H9 (cell line): ENCODE data around the gene STXBP1. TPM values are rescaled to one million over a fixed set of nuclear protein-coding genes. Genes with fewer than 3 reads are reported as not detected.
A peak's percentile ranks its signal among the peaks of the same experiment; 100 is the strongest.

Experiments used
- DNase-seq: peaks from one replicate; pipeline ENCODE4 v3.0.0-alpha.2; 2017
- H2AFZ ChIP-seq: one replicate; pipeline ENCODE4 v1.6.1; 2013; ENCODE audit warnings: mild to moderate bottlenecking, low read length, control low read depth, moderate library complexity
- H2AK5ac ChIP-seq: 2 replicates; pipeline ENCODE4 v1.6.1; 2013; ENCODE audit warnings: low read length, control low read depth, mixed read lengths; ENCODE audit not compliant: insufficient read length
- H2BK120ac ChIP-seq: one replicate; pipeline ENCODE4 v1.6.1; 2013; ENCODE audit warnings: low read depth, mild to moderate bottlenecking, low read length, control low read depth, inconsistent platforms; ENCODE audit not compliant: poor library complexity, severe bottlenecking
- H2BK12ac ChIP-seq: 2 replicates; pipeline ENCODE4 v1.6.1; 2013; ENCODE audit warnings: low read length, control low read depth, mixed read lengths, low read depth; ENCODE audit not compliant: insufficient read length
- H2BK15ac ChIP-seq: 2 replicates; pipeline ENCODE4 v1.6.1; 2013; ENCODE audit warnings: low read depth, low read length, control low read depth
- H2BK20ac ChIP-seq: one replicate; pipeline ENCODE4 v1.6.1; 2013; ENCODE audit warnings: low read depth, mild to moderate bottlenecking, low read length, control low read depth, inconsistent platforms; ENCODE audit not compliant: poor library complexity, severe bottlenecking
- H2BK5ac ChIP-seq: 2 replicates; pipeline ENCODE4 v1.6.1; 2013; ENCODE audit warnings: low read length, control low read depth, mixed read lengths; ENCODE audit not compliant: insufficient read length
- H3K14ac ChIP-seq: 2 replicates; pipeline ENCODE4 v1.6.1; 2013; ENCODE audit warnings: low read length, control low read depth; ENCODE audit not compliant: insufficient read depth
- H3K18ac ChIP-seq: 2 replicates; pipeline ENCODE4 v1.6.1; 2013; ENCODE audit warnings: low read depth, mild to moderate bottlenecking, mixed read lengths, low read length, control low read depth; ENCODE audit not compliant: insufficient read length
- H3K23ac ChIP-seq: 2 replicates; pipeline ENCODE4 v1.6.1; 2013; ENCODE audit warnings: low read length, control low read depth, mixed read lengths, low read depth; ENCODE audit not compliant: insufficient read length
- H3K23me2 ChIP-seq: 2 replicates; pipeline ENCODE4 v1.6.1; 2013; ENCODE audit warnings: low read depth, mild to moderate bottlenecking, mixed read lengths, low read length, control low read depth; ENCODE audit not compliant: insufficient read length, poor library complexity, severe bottlenecking
- H3K27ac ChIP-seq: 2 replicates; pipeline ENCODE4 v1.5.1; 2013; ENCODE audit warnings: low read length, control low read depth, mixed read lengths, low read depth; ENCODE audit not compliant: insufficient read length
- H3K27me3 ChIP-seq: 2 replicates; pipeline ENCODE4 v1.6.1; 2013; ENCODE audit warnings: low read length, control low read depth, inconsistent platforms; ENCODE audit not compliant: insufficient read depth
- H3K4ac ChIP-seq: 2 replicates; pipeline ENCODE4 v1.6.1; 2013; ENCODE audit warnings: low read depth, mild to moderate bottlenecking, control low read depth, inconsistent platforms, low read length, moderate library complexity
- H3K4me1 ChIP-seq: 2 replicates; pipeline ENCODE4 v1.6.1; 2013; ENCODE audit warnings: low read length, control low read depth, inconsistent platforms; ENCODE audit not compliant: insufficient read depth
- H3K4me2 ChIP-seq: 2 replicates; pipeline ENCODE4 v1.6.1; 2013; ENCODE audit warnings: low read length, control low read depth, mixed read lengths; ENCODE audit not compliant: insufficient read length, insufficient read depth
- H3K56ac ChIP-seq: 2 replicates; pipeline ENCODE4 v1.6.1; 2013; ENCODE audit warnings: low read depth, mild to moderate bottlenecking, mixed read lengths, low read length, control low read depth; ENCODE audit not compliant: insufficient read length
- H3K79me1 ChIP-seq: 2 replicates; pipeline ENCODE4 v1.6.1; 2013; ENCODE audit warnings: low read depth, mild to moderate bottlenecking, moderate library complexity, low read length, control low read depth, inconsistent platforms; ENCODE audit not compliant: insufficient read depth, poor library complexity, severe bottlenecking
- H3K79me2 ChIP-seq: 2 replicates; pipeline ENCODE4 v1.6.1; 2013; ENCODE audit warnings: low read length, control low read depth, inconsistent platforms; ENCODE audit not compliant: insufficient read depth
- H3K9ac ChIP-seq: 2 replicates; pipeline ENCODE4 v1.6.1; 2013; ENCODE audit warnings: low read length, control low read depth, mixed read lengths; ENCODE audit not compliant: insufficient read length; ENCODE audit errors: extremely low read depth
- H3K9me3 ChIP-seq: one replicate; pipeline ENCODE4 v1.6.1; 2013; ENCODE audit warnings: low read depth, low read length, inconsistent platforms; ENCODE audit not compliant: control insufficient read depth
- H3T11ph ChIP-seq: one replicate; pipeline ENCODE4 v1.6.1; 2013; ENCODE audit warnings: mild to moderate bottlenecking, low read length, control low read depth, inconsistent platforms
- H4K20me1 ChIP-seq: one replicate; pipeline ENCODE4 v1.6.1; 2013; ENCODE audit not compliant: control insufficient read depth, insufficient read length, insufficient read depth
- H4K5ac ChIP-seq: 2 replicates; pipeline ENCODE4 v1.6.1; 2013; ENCODE audit warnings: low read depth, mild to moderate bottlenecking, mixed read lengths, low read length, control low read depth; ENCODE audit not compliant: insufficient read length
- H4K8ac ChIP-seq: replicated peaks from 2 replicates; pipeline ENCODE4 v1.6.1; 2013; ENCODE audit warnings: low read length, control low read depth, mixed read lengths, low read depth; ENCODE audit not compliant: insufficient read length
- H4K91ac ChIP-seq: 2 replicates; pipeline ENCODE4 v1.6.1; 2013; ENCODE audit warnings: low read depth, mild to moderate bottlenecking, moderate library complexity, mixed read lengths, low read length, control low read depth; ENCODE audit not compliant: insufficient read length
- H3K27ac Mint-ChIP-seq, 3 experiments: 2 replicates in 2 of 3; 3 replicates in 1 of 3; pipeline ENCODE4 v1.8.0; 2020 to 2021; ENCODE audit warnings: mixed read lengths in 3 of 3, mild to moderate bottlenecking in 1 of 3, moderate library complexity in 1 of 3
- H3K27me3 Mint-ChIP-seq: 2 replicates; pipeline ENCODE4 v1.8.0; 2021; ENCODE audit warnings: low read depth, mild to moderate bottlenecking, moderate library complexity, mixed read lengths
- H3K36me3 Mint-ChIP-seq, 3 experiments: 2 replicates in 2 of 3; 3 replicates in 1 of 3; pipeline ENCODE4 v1.8.0; 2020 to 2021; ENCODE audit warnings: low read depth in 3 of 3, mixed read lengths in 3 of 3; ENCODE audit not compliant: insufficient read depth in 1 of 3
- H3K4me1 Mint-ChIP-seq, 2 experiments: 2 replicates each; pipeline ENCODE4 v1.8.0; 2020; ENCODE audit warnings: mixed read lengths in 2 of 2
- H3K4me3 Mint-ChIP-seq, 2 experiments: 2 replicates in 1 of 2; 3 replicates in 1 of 2; pipeline ENCODE4 v1.8.0; 2020 to 2021; ENCODE audit warnings: mild to moderate bottlenecking in 2 of 2, mixed read lengths in 2 of 2, moderate library complexity in 1 of 2
- H3K9me3 Mint-ChIP-seq, 2 experiments: 2 replicates in 1 of 2; 3 replicates in 1 of 2; pipeline ENCODE4 v1.8.0; 2020; ENCODE audit warnings: mild to moderate bottlenecking in 2 of 2, mixed read lengths in 2 of 2, moderate library complexity in 1 of 2
- WGBS: extraction: QIAGEN DNeasy Blood & Tissue Kit; methylation state at CpG from one replicate; pipeline ENCODE4 v1.1.7; 2013; ENCODE audit warnings: missing lambda C conversion rate, low lambda C conversion rate, mixed read lengths; ENCODE audit not compliant: insufficient read length; ENCODE audit errors: extremely low coverage; 5-methylcytosine and 5-hydroxymethylcytosine counted together
- total RNA-seq: library from RNA; stranded (reverse); gene quantifications from 2 replicates; pipeline ENCODE4 v1.2.1, GENCODE V29; 2021
- TF ChIP-seq, protein P1 (sequence below): fragments of 200-600 bp; sonication (generic); conservative IDR thresholded peaks from 3 replicates; pipeline ENCODE4 v1.8.0; 2021; ENCODE audit warnings: antibody characterized with exemption, mild to moderate bottlenecking

STXBP1 gene
- total RNA-seq, 1 experiment from 2014 or later: 22.3 TPM

GRCh38 chr9:127588740-127589506 lies 23.2 kb upstream of the STXBP1 start:
- Histone ChIP-seq H3K79me2 (no peaks in the 10 kb centered on the region), H2BK5ac (no peak overlapping the region), H2BK120ac (no peak overlapping the region), H3K9me3 (no peaks in the 10 kb centered on the region), H3K27ac (no peak overlapping the region), H2BK15ac (no peak overlapping the region), H3K23me2 (no peaks in the 10 kb centered on the region), H3K23ac (no peak overlapping the region), H3K18ac (no peak overlapping the region), H3K14ac (no peak overlapping the region), H4K20me1 (no peaks in the 10 kb centered on the region), H3K4me2 (no peak overlapping the region), H2BK20ac (no peak overlapping the region), H4K91ac (no peak overlapping the region), H3K79me1 (no peaks in the 10 kb centered on the region), H3T11ph (no peak overlapping the region), H3K4ac (no peak overlapping the region), H4K5ac (no peak overlapping the region), H3K4me1 (peaks cover 2% of the 10 kb centered on the region; the same call in 1 of the 2 replicates), H4K8ac (no peak overlapping the region), H3K9ac (no peak overlapping the region), H3K56ac (no peak overlapping the region), H2AFZ (no peak overlapping the region), H2BK12ac (no peak overlapping the region), H3K27me3 (no peaks in the 10 kb centered on the region), H2AK5ac (no peak overlapping the region)
- WGBS: no CpG with 5 or more reads among the region's 5 CpGs
- peak; percentile 66 for DNase-seq
- peaks cover 9 to 19% of the 10 kb centered on the region in 2 experiments for H3K4me1 Mint-ChIP-seq
- H3K9me3 Mint-ChIP-seq: no peaks in the 10 kb centered on the region
- peak overlapping the region in 1 of 2 experiments; percentile 47; a peak in 2 of 5 replicates for H3K4me3 Mint-ChIP-seq
- H3K36me3 Mint-ChIP-seq: no peaks in the 10 kb centered on the region
- TF ChIP-seq, protein P1, sequence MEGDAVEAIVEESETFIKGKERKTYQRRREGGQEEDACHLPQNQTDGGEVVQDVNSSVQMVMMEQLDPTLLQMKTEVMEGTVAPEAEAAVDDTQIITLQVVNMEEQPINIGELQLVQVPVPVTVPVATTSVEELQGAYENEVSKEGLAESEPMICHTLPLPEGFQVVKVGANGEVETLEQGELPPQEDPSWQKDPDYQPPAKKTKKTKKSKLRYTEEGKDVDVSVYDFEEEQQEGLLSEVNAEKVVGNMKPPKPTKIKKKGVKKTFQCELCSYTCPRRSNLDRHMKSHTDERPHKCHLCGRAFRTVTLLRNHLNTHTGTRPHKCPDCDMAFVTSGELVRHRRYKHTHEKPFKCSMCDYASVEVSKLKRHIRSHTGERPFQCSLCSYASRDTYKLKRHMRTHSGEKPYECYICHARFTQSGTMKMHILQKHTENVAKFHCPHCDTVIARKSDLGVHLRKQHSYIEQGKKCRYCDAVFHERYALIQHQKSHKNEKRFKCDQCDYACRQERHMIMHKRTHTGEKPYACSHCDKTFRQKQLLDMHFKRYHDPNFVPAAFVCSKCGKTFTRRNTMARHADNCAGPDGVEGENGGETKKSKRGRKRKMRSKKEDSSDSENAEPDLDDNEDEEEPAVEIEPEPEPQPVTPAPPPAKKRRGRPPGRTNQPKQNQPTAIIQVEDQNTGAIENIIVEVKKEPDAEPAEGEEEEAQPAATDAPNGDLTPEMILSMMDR: no peak
- peaks cover 3% of the 10 kb centered on the region for H3K27me3 Mint-ChIP-seq
- no peak overlapping the region for H3K27ac Mint-ChIP-seq
